ENCODE results near the gene GID8.

GID8 gene

GRCh38 chr20:62986257-62986800 is 48.4 kb downstream of the GID8 start:
- DNase-seq (ENCODE audit: low read depth), result no peak

GRCh38 chr20:62987114-62987513 is 49.2 kb downstream of the GID8 start:
- no peak for DNase-seq (ENCODE audit: low read depth)

GRCh38 chr20:62989201-62989601 is 51.3 kb downstream of the GID8 start:
- DNase-seq (ENCODE audit: low read depth), result no peak

DNA sequence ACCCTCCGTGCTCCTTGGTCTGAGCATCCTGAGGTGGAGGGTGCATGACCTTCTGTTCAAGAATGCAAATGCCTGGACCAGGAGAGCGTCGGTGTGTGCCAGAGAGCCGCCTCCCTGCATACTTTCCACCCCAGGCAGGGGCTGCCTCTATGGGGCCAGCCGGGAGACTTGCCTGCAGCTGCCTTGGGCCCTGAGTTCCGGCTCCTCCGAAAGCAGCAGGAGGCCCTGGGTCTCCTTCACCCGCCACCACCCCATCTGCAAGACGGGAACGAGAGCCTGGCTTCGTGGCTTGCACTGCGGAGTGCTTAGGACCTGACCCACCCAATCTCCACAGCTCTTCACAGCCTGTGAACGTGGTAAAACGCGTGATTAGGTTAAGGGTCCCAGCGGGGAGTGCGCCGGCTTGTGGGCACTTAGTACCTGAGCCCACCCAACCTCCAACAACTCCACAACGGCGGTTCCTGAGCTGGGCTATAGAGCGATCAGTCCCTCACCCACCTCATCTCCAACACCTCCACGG is 52.4 kb downstream of the GID8 start:
- DNase-seq (ENCODE audit: low read depth), result no peak

- DNase-seq (ENCODE audit: low read depth), result no peak
These were observed 53.4 kb downstream of the GID8 start for GRCh38 chr20:62991196-62991807.

DNA sequence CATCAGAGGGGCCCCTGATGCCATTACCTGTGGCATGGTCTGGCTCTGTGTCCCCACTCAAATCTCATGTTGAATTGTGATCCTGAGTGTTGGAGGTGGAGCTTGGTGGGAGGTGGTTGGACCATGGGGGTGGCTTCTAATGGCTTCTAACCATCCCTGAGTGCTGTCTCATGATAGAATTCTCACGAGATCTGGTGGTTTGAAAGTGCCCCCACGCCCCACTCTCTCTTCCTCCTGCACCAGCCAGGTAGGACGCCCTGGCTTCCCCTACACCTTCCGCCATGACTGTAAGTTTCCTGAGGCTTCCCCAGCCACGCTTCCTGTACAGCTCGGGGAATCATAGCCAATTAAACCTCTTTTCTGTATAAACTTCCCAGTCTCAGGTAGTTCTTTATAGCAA is 53.9 kb downstream of the GID8 start:
- no peak for DNase-seq (ENCODE audit: low read depth)

GRCh38 chr20:62993856-62994494 is 56.0 kb downstream of the GID8 start:
- no peak for DNase-seq (ENCODE audit: low read depth)

- no peak for DNase-seq (ENCODE audit: low read depth)
These were observed 56.9 kb downstream of the GID8 start for GRCh38 chr20:62994869-62995281.

DNA sequence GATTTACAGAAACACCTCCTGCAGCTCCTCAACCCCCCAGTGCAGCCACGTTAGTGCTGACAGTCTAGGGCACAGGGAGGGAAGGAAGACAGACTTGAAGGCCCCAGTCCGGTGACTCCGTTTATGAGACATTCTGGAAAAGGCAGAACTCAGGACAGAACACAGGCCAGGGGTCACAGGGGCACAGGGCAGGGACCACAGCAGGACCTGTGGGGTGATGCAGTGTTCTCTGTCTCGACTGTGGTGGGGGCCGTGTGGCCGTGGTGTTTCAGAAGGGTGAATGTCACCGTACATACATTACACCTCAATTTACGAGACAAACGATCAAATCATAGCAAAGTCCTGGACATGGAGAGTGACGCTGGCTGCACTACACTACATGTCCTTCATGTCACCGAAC is 57.5 kb downstream of the GID8 start:
- DNase-seq (ENCODE audit: low read depth), result no peak

- no peak for DNase-seq (ENCODE audit: low read depth)
These were observed 58.1 kb downstream of the GID8 start for GRCh38 chr20:62995898-62996595.

- no peak for DNase-seq (ENCODE audit: low read depth)
These were observed 58.6 kb downstream of the GID8 start for GRCh38 chr20:62996596-62996982.

DNA sequence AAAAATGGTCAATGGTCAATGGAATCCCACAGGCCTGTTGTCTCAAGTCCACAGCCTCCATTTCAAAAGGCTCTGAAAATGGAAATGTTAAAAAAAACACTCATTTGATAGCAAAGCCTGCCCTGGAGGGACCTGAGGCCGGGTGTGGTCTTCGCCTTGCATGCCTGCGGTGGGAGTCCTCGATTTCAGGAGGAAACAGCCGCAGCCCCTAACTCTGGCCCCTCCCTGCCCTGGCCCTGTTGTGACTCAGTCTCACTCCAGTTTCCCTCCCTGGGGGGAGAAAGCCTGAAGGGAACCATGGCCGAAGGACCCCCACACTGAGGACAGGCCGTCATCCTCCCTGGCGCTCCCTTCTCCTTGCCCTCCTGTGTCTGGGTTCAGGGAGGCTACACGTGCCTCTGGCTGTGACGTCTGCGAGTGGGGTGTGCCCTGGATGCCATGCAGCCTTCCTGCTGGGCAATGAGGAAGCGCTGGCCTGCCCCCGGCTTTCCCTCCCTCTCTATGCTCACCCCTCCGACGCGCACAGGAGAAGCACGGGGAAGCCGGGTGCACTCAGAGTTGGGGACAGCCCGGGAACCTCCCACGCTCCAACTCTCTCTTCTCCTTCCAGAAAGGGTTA is 59.6 kb downstream of the GID8 start:
- no peak for DNase-seq (ENCODE audit: low read depth)

Measured in activated T-cell treated with anti-CD3 and anti-CD28 coated beads for 24 hours (primary cell).